Measurements from ENCODE around the gene FBXW7. TPM values are rescaled to one million over a fixed set of nuclear protein-coding genes. Genes with fewer than 3 reads are reported as not detected.

Gene FBXW7, protein sequence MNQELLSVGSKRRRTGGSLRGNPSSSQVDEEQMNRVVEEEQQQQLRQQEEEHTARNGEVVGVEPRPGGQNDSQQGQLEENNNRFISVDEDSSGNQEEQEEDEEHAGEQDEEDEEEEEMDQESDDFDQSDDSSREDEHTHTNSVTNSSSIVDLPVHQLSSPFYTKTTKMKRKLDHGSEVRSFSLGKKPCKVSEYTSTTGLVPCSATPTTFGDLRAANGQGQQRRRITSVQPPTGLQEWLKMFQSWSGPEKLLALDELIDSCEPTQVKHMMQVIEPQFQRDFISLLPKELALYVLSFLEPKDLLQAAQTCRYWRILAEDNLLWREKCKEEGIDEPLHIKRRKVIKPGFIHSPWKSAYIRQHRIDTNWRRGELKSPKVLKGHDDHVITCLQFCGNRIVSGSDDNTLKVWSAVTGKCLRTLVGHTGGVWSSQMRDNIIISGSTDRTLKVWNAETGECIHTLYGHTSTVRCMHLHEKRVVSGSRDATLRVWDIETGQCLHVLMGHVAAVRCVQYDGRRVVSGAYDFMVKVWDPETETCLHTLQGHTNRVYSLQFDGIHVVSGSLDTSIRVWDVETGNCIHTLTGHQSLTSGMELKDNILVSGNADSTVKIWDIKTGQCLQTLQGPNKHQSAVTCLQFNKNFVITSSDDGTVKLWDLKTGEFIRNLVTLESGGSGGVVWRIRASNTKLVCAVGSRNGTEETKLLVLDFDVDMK
- total RNA-seq (2021) = 27.1 and 29.5 TPM in 2 replicates
- long read RNA-seq, full-length matches to known transcripts = 2 of 5 reads
- long read RNA-seq, partial matches to known transcripts = 2 of 5 reads
- long read RNA-seq, other reads (novel, unspliced or antisense) = 1 of 5 reads

GRCh38 chr4:152535903-152536544 lies at the start of gene FBXW7:
FBXW7 (minus strand) TSS chr4:152536092; CDS start chr4:152411803, 124,289 bp downstream.
- Histone ChIP-seq H2BK5ac (ENCODE audit: insufficient read length, low read length) (peak within 1 kb of the TSS; percentile 0), H3K23ac (ENCODE audit: insufficient read length, low read depth, low read length) (no peak within 1 kb of the TSS), H3K79me2 (ENCODE audit: insufficient read depth, low read length) (peaks cover 10% of the 10 kb centered on the region; the same call in 1 of the 2 replicates), H2BK20ac (ENCODE audit: low read depth, low read length, poor library complexity, severe bottlenecking) (no peak within 1 kb of the TSS), H3K27me3 (ENCODE audit: insufficient read depth, low read length) (no peaks in the 10 kb centered on the region), H2BK12ac (ENCODE audit: insufficient read length, low read depth, low read length) (no peak within 1 kb of the TSS), H3K4ac (ENCODE audit: low read depth, low read length) (no peak within 1 kb of the TSS), H3K9me3 (ENCODE audit: control insufficient read depth, low read depth, low read length) (no peaks in the 10 kb centered on the region), H4K91ac (ENCODE audit: insufficient read length, low read depth, low read length) (no peak within 1 kb of the TSS), H3K4me1 (ENCODE audit: insufficient read depth, low read length) (no peaks in the 10 kb centered on the region), H3K9ac (ENCODE audit: extremely low read depth, insufficient read length, low read length) (peak within 1 kb of the TSS; percentile 88), H4K8ac (replicated peaks; ENCODE audit: insufficient read length, low read depth, low read length) (peak within 1 kb of the TSS; percentile 70), H4K5ac (ENCODE audit: insufficient read length, low read depth, low read length) (peak within 1 kb of the TSS; percentile 34), H3K4me2 (ENCODE audit: insufficient read depth, insufficient read length, low read length) (peak within 1 kb of the TSS; percentile 93), H2BK120ac (ENCODE audit: low read depth, low read length, poor library complexity, severe bottlenecking) (peak within 1 kb of the TSS; percentile 86), H3K56ac (ENCODE audit: insufficient read length, low read depth, low read length) (no peak within 1 kb of the TSS), H2AFZ (ENCODE audit: low read length) (no peak within 1 kb of the TSS), H3K27ac (ENCODE audit: insufficient read length, low read depth, low read length) (peak within 1 kb of the TSS; percentile 83), H3K79me1 (ENCODE audit: insufficient read depth, low read depth, low read length, poor library complexity, severe bottlenecking) (peaks cover 4% of the 10 kb centered on the region), H4K20me1 (ENCODE audit: control insufficient read depth, insufficient read depth, insufficient read length) (no peaks in the 10 kb centered on the region), H2AK5ac (ENCODE audit: insufficient read length, low read length) (no peak within 1 kb of the TSS), H3K23me2 (ENCODE audit: insufficient read length, low read depth, low read length, poor library complexity, severe bottlenecking) (peaks cover 13% of the 10 kb centered on the region), H3T11ph (ENCODE audit: low read length) (no peak within 1 kb of the TSS), H2BK15ac (ENCODE audit: low read depth, low read length) (peak within 1 kb of the TSS; percentile 73; the same call in 1 of the 2 replicates), H3K18ac (ENCODE audit: insufficient read length, low read depth, low read length) (peak within 1 kb of the TSS; percentile 91), H3K14ac (ENCODE audit: insufficient read depth, low read length) (peak within 1 kb of the TSS; percentile 91)
- no CpG with 5 or more reads among the region's 63 CpGs for WGBS (ENCODE audit: extremely low coverage, insufficient read length, low lambda C conversion rate)
- Mint-ChIP-seq H3K36me3 (ENCODE audit: insufficient read depth in 1 of 3, low read depth in 3 of 3) (peaks cover 8 to 19% (median 17%) of the 10 kb centered on the region in 3 experiments), H3K4me1 (peaks cover 30 to 32% of the 10 kb centered on the region in 2 experiments), H3K9me3 (peaks cover 0 to 2% of the 10 kb centered on the region in 2 experiments; a peak in 4 of 5 replicates), H3K27ac (peak within 1 kb of the TSS; percentile 94 to 98 (median 98)), H3K27me3 (ENCODE audit: low read depth) (no peaks in the 10 kb centered on the region), H3K4me3 (peak within 1 kb of the TSS; percentile 98 to 99)
- peak; percentile 99 for DNase-seq
- TF ChIP-seq, protein P1, sequence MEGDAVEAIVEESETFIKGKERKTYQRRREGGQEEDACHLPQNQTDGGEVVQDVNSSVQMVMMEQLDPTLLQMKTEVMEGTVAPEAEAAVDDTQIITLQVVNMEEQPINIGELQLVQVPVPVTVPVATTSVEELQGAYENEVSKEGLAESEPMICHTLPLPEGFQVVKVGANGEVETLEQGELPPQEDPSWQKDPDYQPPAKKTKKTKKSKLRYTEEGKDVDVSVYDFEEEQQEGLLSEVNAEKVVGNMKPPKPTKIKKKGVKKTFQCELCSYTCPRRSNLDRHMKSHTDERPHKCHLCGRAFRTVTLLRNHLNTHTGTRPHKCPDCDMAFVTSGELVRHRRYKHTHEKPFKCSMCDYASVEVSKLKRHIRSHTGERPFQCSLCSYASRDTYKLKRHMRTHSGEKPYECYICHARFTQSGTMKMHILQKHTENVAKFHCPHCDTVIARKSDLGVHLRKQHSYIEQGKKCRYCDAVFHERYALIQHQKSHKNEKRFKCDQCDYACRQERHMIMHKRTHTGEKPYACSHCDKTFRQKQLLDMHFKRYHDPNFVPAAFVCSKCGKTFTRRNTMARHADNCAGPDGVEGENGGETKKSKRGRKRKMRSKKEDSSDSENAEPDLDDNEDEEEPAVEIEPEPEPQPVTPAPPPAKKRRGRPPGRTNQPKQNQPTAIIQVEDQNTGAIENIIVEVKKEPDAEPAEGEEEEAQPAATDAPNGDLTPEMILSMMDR (conservative IDR thresholded peaks at IDR 0.05) = no peak
